GM12878 (cell line): ENCODE results near the gene RBBP4. TPM values are rescaled to one million over a fixed set of nuclear protein-coding genes. Genes with fewer than 3 reads are reported as not detected.

Experiments
- ATF7 ChIP-seq: fragments of 450-650 bp; IDR thresholded peaks from 2 replicates; pipeline ENCODE4 v1.6.1; 2016; ENCODE audit warnings: low read depth, mild to moderate bottlenecking
- BHLHE40 ChIP-seq, 2 experiments: fragments of 450-650 bp in 1 of 2; IDR thresholded peaks; 2 replicates each; pipeline ENCODE4 v1.6.1; 2011 to 2017; ENCODE audit warnings: low read depth in 2 of 2, borderline replicate concordance in 1 of 2, improper control_type of control experiment in 1 of 2, low read length in 1 of 2, mild to moderate bottlenecking in 1 of 2
- EZH2 ChIP-seq: IDR thresholded peaks from 2 replicates; pipeline ENCODE4 v1.6.1; 2012; ENCODE audit warnings: low read depth, mild to moderate bottlenecking, control low read depth, inconsistent platforms, low read length, borderline replicate concordance; ENCODE audit not compliant: control insufficient read depth
- FOXK2 ChIP-seq: fragments of 450-650 bp; IDR thresholded peaks from 2 replicates; pipeline ENCODE4 v1.6.1; 2017; ENCODE audit warnings: mild to moderate bottlenecking, moderate library complexity
- GABPA ChIP-seq: IDR thresholded peaks from 2 replicates; pipeline ENCODE4 v1.6.1; 2014; ENCODE audit warnings: antibody characterized with exemption, low read depth, mild to moderate bottlenecking, inconsistent platforms
- IRF4 ChIP-seq: IDR thresholded peaks from 2 replicates; pipeline ENCODE4 v1.6.1; 2011; ENCODE audit warnings: low read depth, low read length
- KAT2A ChIP-seq: conservative IDR thresholded peaks from 2 replicates; pipeline ENCODE4 v1.6.1; 2011; ENCODE audit warnings: low read depth, low read length; ENCODE audit not compliant: control insufficient read depth
- MYB ChIP-seq: fragments of 150-350 bp; IDR thresholded peaks from 2 replicates; pipeline ENCODE4 v1.6.1; 2014; ENCODE audit warnings: mild to moderate bottlenecking, low read depth, low read length, borderline replicate concordance
- PAX8 ChIP-seq: fragments of 450-650 bp; IDR thresholded peaks from 2 replicates; pipeline ENCODE4 v1.6.1; 2017; ENCODE audit warnings: mild to moderate bottlenecking, moderate library complexity
- POLR2AphosphoS2 ChIP-seq: IDR thresholded peaks from 2 replicates; pipeline ENCODE4 v1.6.1; 2011; ENCODE audit warnings: low read depth, mild to moderate bottlenecking, low read length, improper control_type of control experiment, moderate library complexity
- POU2F2 ChIP-seq: IDR thresholded peaks from 3 replicates; pipeline ENCODE4 v1.6.1; 2011; ENCODE audit warnings: low read depth, mild to moderate bottlenecking, low read length, borderline replicate concordance
- RBBP5 ChIP-seq: fragments of 200-600 bp; sonication (generic); conservative IDR thresholded peaks from 2 replicates; pipeline ENCODE4 v1.6.1; 2016
- RFX5 ChIP-seq: IDR thresholded peaks from 2 replicates; pipeline ENCODE4 v1.6.1; 2011; ENCODE audit warnings: low read depth, low read length, improper control_type of control experiment
- ZNF24 ChIP-seq: fragments of 450-650 bp; IDR thresholded peaks from 2 replicates; pipeline ENCODE4 v1.6.1; 2017; ENCODE audit warnings: antibody characterized with exemption, mild to moderate bottlenecking
- polyA plus RNA-seq, 11 experiments: library from polyadenylated mRNA; depleted of rRNA in 4 of 11; unstranded in 6 of 11; stranded (reverse) in 5 of 11; fragments of >200 nt; fragmentation: Nextera tagmentation in 4 of 11; fragmentation: Illumina TruSeq in 1 of 11; extraction: Ambion mirVana in 4 of 11; extraction: Trizol in 1 of 11; gene quantifications; 1 replicate in 1 of 11; 2 replicates in 10 of 11; pipeline versions ENCODE4 v1.2.1 to v1.2.3, GENCODE V29; 2011 to 2016; ENCODE audit warnings: inconsistent platforms in 2 of 11, missing spikeins in 2 of 11, low read depth in 1 of 11
- total RNA-seq, 4 experiments: library from RNA; depleted of rRNA in 3 of 4; stranded (reverse); fragments of >200 nt in 3 of 4; fragmentation: Illumina TruSeq in 1 of 4; extraction: Trizol in 1 of 4; gene quantifications; 2 replicates each; pipeline versions ENCODE4 v1.2.1 to v1.2.3, GENCODE V29; 2013 to 2021
- TF ChIP-seq, protein P1 (sequence below): fragments of 450-650 bp; IDR thresholded peaks from 2 replicates; pipeline ENCODE4 v1.6.1; 2017; ENCODE audit warnings: mild to moderate bottlenecking, low read depth, inconsistent platforms; ENCODE audit not compliant: poor library complexity, severe bottlenecking
- TF ChIP-seq, protein P2 (sequence below): fragments of 450-650 bp; IDR thresholded peaks from 2 replicates; pipeline ENCODE4 v1.6.1; 2017; ENCODE audit warnings: mild to moderate bottlenecking, moderate library complexity
- TF ChIP-seq, protein P3 (sequence below): IDR thresholded peaks from 2 replicates; pipeline ENCODE4 v1.6.1; 2012; ENCODE audit warnings: low read depth, low read length, improper control_type of control experiment
- TF ChIP-seq, protein P4 (sequence below): fragments of 450-650 bp; IDR thresholded peaks from 2 replicates; pipeline ENCODE4 v1.6.1; 2017; ENCODE audit warnings: mild to moderate bottlenecking
- TF ChIP-seq, protein P5 (sequence below): fragments of 450-650 bp; IDR thresholded peaks from 2 replicates; pipeline ENCODE4 v1.6.1; 2017; ENCODE audit warnings: borderline replicate concordance

RBBP4 gene
- total and polyA plus RNA-seq, 10 of the 15 experiments (the other 5 are each of a cell fraction or from before 2014, with no cell fraction given): 120 to 357 (median 231) TPM

DNA sequence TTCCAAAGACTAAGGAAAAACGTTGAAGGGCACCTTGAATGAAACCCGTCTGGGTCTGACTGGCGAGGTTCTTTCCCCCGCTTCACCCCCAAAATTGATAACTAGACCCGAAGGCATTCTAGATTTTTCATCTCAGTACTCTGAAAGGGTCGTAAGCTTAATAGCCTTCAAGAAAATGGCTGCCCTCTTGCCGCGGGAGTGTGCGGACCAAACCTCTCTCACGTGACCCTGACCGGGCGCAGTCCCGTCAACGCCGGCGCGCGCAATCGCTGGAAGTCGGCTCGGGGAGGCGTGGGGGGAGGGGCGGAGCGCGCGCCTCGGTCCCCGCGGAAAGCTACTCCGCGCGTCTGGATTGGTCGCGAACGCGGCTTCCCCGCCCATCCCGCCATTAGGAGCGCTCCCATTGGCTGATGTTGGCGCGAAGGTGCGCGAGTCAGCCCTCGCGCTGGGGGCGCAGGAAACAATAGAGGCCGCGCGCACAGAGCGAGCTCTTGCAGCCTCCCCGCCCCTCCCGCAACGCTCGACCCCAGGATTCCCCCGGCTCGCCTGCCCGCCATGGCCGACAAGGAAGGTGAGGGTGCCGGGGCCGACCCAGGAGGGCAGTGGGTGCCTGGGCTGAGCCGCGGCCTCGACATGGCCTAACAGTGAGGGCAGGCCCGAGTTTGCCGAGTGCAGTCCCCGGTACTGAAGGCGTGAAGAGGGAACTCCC lies at the start of gene RBBP4 (continued):
- TF ChIP-seq MYB: no peak
- peak; percentile 94 to 97 for TF ChIP-seq BHLHE40 (IDR thresholded peaks at IDR 0.05; ENCODE audit: borderline replicate concordance in 1 of 2, low read depth in 2 of 2, low read length in 1 of 2)
- no peak for TF ChIP-seq ZNF24
- TF ChIP-seq IRF4: no peak
- TF ChIP-seq, protein P1, sequence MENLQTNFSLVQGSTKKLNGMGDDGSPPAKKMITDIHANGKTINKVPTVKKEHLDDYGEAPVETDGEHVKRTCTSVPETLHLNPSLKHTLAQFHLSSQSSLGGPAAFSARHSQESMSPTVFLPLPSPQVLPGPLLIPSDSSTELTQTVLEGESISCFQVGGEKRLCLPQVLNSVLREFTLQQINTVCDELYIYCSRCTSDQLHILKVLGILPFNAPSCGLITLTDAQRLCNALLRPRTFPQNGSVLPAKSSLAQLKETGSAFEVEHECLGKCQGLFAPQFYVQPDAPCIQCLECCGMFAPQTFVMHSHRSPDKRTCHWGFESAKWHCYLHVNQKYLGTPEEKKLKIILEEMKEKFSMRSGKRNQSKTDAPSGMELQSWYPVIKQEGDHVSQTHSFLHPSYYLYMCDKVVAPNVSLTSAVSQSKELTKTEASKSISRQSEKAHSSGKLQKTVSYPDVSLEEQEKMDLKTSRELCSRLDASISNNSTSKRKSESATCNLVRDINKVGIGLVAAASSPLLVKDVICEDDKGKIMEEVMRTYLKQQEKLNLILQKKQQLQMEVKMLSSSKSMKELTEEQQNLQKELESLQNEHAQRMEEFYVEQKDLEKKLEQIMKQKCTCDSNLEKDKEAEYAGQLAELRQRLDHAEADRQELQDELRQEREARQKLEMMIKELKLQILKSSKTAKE: peak; percentile 28
- TF ChIP-seq, protein P2, sequence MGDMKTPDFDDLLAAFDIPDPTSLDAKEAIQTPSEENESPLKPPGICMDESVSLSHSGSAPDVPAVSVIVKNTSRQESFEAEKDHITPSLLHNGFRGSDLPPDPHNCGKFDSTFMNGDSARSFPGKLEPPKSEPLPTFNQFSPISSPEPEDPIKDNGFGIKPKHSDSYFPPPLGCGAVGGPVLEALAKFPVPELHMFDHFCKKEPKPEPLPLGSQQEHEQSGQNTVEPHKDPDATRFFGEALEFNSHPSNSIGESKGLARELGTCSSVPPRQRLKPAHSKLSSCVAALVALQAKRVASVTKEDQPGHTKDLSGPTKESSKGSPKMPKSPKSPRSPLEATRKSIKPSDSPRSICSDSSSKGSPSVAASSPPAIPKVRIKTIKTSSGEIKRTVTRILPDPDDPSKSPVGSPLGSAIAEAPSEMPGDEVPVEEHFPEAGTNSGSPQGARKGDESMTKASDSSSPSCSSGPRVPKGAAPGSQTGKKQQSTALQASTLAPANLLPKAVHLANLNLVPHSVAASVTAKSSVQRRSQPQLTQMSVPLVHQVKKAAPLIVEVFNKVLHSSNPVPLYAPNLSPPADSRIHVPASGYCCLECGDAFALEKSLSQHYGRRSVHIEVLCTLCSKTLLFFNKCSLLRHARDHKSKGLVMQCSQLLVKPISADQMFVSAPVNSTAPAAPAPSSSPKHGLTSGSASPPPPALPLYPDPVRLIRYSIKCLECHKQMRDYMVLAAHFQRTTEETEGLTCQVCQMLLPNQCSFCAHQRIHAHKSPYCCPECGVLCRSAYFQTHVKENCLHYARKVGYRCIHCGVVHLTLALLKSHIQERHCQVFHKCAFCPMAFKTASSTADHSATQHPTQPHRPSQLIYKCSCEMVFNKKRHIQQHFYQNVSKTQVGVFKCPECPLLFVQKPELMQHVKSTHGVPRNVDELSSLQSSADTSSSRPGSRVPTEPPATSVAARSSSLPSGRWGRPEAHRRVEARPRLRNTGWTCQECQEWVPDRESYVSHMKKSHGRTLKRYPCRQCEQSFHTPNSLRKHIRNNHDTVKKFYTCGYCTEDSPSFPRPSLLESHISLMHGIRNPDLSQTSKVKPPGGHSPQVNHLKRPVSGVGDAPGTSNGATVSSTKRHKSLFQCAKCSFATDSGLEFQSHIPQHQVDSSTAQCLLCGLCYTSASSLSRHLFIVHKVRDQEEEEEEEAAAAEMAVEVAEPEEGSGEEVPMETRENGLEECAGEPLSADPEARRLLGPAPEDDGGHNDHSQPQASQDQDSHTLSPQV: peak; percentile 98
- no peak for TF ChIP-seq GABPA
- TF ChIP-seq ATF7: peak; percentile 18; the same call in 1 of the 2 replicates
- TF ChIP-seq, protein P3, sequence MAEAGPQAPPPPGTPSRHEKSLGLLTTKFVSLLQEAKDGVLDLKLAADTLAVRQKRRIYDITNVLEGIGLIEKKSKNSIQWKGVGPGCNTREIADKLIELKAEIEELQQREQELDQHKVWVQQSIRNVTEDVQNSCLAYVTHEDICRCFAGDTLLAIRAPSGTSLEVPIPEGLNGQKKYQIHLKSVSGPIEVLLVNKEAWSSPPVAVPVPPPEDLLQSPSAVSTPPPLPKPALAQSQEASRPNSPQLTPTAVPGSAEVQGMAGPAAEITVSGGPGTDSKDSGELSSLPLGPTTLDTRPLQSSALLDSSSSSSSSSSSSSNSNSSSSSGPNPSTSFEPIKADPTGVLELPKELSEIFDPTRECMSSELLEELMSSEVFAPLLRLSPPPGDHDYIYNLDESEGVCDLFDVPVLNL: peak; percentile 65; the same call in 1 of the 2 replicates
- TF ChIP-seq, protein P4, sequence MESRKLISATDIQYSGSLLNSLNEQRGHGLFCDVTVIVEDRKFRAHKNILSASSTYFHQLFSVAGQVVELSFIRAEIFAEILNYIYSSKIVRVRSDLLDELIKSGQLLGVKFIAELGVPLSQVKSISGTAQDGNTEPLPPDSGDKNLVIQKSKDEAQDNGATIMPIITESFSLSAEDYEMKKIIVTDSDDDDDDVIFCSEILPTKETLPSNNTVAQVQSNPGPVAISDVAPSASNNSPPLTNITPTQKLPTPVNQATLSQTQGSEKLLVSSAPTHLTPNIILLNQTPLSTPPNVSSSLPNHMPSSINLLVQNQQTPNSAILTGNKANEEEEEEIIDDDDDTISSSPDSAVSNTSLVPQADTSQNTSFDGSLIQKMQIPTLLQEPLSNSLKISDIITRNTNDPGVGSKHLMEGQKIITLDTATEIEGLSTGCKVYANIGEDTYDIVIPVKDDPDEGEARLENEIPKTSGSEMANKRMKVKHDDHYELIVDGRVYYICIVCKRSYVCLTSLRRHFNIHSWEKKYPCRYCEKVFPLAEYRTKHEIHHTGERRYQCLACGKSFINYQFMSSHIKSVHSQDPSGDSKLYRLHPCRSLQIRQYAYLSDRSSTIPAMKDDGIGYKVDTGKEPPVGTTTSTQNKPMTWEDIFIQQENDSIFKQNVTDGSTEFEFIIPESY: 0 out of 2 replicates have a peak, but pooled peaks have one; percentile 11
- no peak for TF ChIP-seq EZH2
- no peak for TF ChIP-seq KAT2A
- TF ChIP-seq POU2F2: no peak; the same call in 2 of the 3 replicates
- peak; percentile 95 for TF ChIP-seq PAX8
- TF ChIP-seq RFX5: peak; percentile 20; the same call in 1 of the 2 replicates
- 0 out of 2 replicates have a peak, but pooled peaks have one; percentile 34 for TF ChIP-seq POLR2AphosphoS2
- 0 out of 2 replicates have a peak, but pooled peaks have one; percentile 7 for TF ChIP-seq FOXK2
- TF ChIP-seq RBBP5: no peak
- TF ChIP-seq, protein P5, sequence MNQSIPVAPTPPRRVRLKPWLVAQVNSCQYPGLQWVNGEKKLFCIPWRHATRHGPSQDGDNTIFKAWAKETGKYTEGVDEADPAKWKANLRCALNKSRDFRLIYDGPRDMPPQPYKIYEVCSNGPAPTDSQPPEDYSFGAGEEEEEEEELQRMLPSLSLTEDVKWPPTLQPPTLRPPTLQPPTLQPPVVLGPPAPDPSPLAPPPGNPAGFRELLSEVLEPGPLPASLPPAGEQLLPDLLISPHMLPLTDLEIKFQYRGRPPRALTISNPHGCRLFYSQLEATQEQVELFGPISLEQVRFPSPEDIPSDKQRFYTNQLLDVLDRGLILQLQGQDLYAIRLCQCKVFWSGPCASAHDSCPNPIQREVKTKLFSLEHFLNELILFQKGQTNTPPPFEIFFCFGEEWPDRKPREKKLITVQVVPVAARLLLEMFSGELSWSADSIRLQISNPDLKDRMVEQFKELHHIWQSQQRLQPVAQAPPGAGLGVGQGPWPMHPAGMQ: 0 out of 2 replicates have a peak, but pooled peaks have one; percentile 10
